Endothelial cell of umbilical vein (primary cell): ENCODE results near the gene FARP2. TPM values are rescaled to one million over a fixed set of nuclear protein-coding genes. Genes with fewer than 3 reads are reported as not detected.

Experiments used
- BruUV-seq: library from RNA; stranded (reverse); fragments of 400-500 nt; replicated peaks from 2 replicates; lab custom pipeline; 2021; lab: Mats Ljungman, UMichigan
- CTCF ChIA-PET: fragments of 300-600, 350-600 bp; sonication (Branson Sonifier 250); formaldehyde crosslinking; loops from one replicate; lab custom pipeline; 2021; ENCODE audit warnings: antibody characterized with exemption, inconsistent platforms; lab: Charles Lee
- POLR2A ChIA-PET: fragments of 300-600, 350-600 bp; sonication (Branson Sonifier 250); formaldehyde crosslinking; loops from one replicate; lab custom pipeline; 2021; ENCODE audit warnings: antibody characterized with exemption, inconsistent platforms; lab: Charles Lee
- DNase-seq: peaks from one replicate; pipeline ENCODE4 v3.0.0-alpha.2; 2011; ENCODE audit warnings: low read depth, low spot score
- FAIRE-seq: peaks from 2 replicates; lab custom pipeline; 2011; peaks lifted over from hg19 to GRCh38; lab: Jason Lieb, UNC
- H2AFZ ChIP-seq: 2 replicates; pipeline ENCODE4 v1.6.0; 2012; ENCODE audit warnings: low read depth, low read length, control low read depth, inconsistent platforms
- H3K27ac ChIP-seq: 2 replicates; pipeline ENCODE4 v1.5.1; 2011; ENCODE audit warnings: low read depth, mild to moderate bottlenecking, control low read depth, low read length, moderate library complexity; ENCODE audit not compliant: insufficient read depth
- H3K27me3 ChIP-seq, 2 experiments: 2 replicates each; pipeline versions ENCODE4 v1.6.0 to v1.6.1; 2011; ENCODE audit warnings: low read length in 2 of 2, mixed read lengths in 1 of 2; ENCODE audit not compliant: control insufficient read depth in 2 of 2, insufficient read depth in 2 of 2
- H3K36me3 ChIP-seq, 2 experiments: 2 replicates in 1 of 2; 3 replicates in 1 of 2; pipeline ENCODE4 v1.5.1; 2011; ENCODE audit warnings: low read length in 2 of 2, mild to moderate bottlenecking in 1 of 2, moderate library complexity in 1 of 2; ENCODE audit not compliant: control insufficient read depth in 2 of 2, insufficient read depth in 2 of 2; ENCODE audit errors: extremely low read depth in 1 of 2
- H3K4me1 ChIP-seq: 3 replicates; pipeline ENCODE4 v1.5.1; 2011; ENCODE audit warnings: mild to moderate bottlenecking, low read length; ENCODE audit not compliant: control insufficient read depth, insufficient read depth; ENCODE audit errors: extremely low read depth
- H3K4me2 ChIP-seq: 2 replicates; pipeline ENCODE4 v1.6.1; 2011; ENCODE audit warnings: low read length, control low read depth, mixed read lengths; ENCODE audit not compliant: insufficient read depth
- H3K4me3 ChIP-seq, 3 experiments: fragments of 200-600 bp in 1 of 3; sonication (generic), shearing (Covaris generic) in 1 of 3; replicated peaks in 1 of 3; 2 replicates each; pipeline ENCODE4 v1.5.1; 2011 to 2016; ENCODE audit warnings: control low read depth in 3 of 3, low read length in 3 of 3, mild to moderate bottlenecking in 2 of 3, inconsistent platforms in 1 of 3, low read depth in 1 of 3, moderate library complexity in 1 of 3; ENCODE audit not compliant: insufficient read depth in 1 of 3
- H3K79me2 ChIP-seq: 2 replicates; pipeline ENCODE4 v1.6.0; 2012; ENCODE audit warnings: low read length, inconsistent platforms; ENCODE audit not compliant: control insufficient read depth, insufficient read depth
- H3K9ac ChIP-seq: replicated peaks from 2 replicates; pipeline ENCODE3; 2011; ENCODE audit warnings: low read length, control low read depth; ENCODE audit not compliant: insufficient read depth; ENCODE audit errors: extremely low read depth
- H3K9me1 ChIP-seq: replicated peaks from 3 replicates; pipeline ENCODE4 v1.6.0; 2011; ENCODE audit warnings: mild to moderate bottlenecking, low read length; ENCODE audit not compliant: control insufficient read depth, insufficient read depth; ENCODE audit errors: extremely low read depth
- H3K9me3 ChIP-seq: replicated peaks from 2 replicates; pipeline ENCODE4 v1.5.1; 2012; ENCODE audit warnings: low read length, inconsistent platforms; ENCODE audit not compliant: control insufficient read depth, insufficient read depth
- H4K20me1 ChIP-seq: replicated peaks from 2 replicates; pipeline ENCODE3; 2011; ENCODE audit warnings: mild to moderate bottlenecking, low read length; ENCODE audit not compliant: control insufficient read depth, insufficient read depth; ENCODE audit errors: extremely low read depth
- CTCF ChIP-seq, 2 donors: IDR thresholded peaks; 1 replicate in 1 of 2; 2 replicates in 1 of 2; pipeline ENCODE4 v1.5.1; 2011; ENCODE audit warnings: low read length in 2 of 2, mild to moderate bottlenecking in 2 of 2, moderate library complexity in 2 of 2, control low read depth in 1 of 2, inconsistent platforms in 1 of 2, low read depth in 1 of 2; ENCODE audit not compliant: insufficient read depth in 1 of 2; ENCODE audit errors: extremely low read depth in 1 of 2
- EZH2 ChIP-seq: IDR thresholded peaks from 2 replicates; pipeline ENCODE4 v1.6.1; 2012; ENCODE audit warnings: borderline replicate concordance, low read depth, mild to moderate bottlenecking, moderate library complexity, low read length, inconsistent platforms; ENCODE audit not compliant: severe bottlenecking
- FOS ChIP-seq: IDR thresholded peaks from 2 replicates; pipeline ENCODE4 v1.6.1; 2011; ENCODE audit warnings: mild to moderate bottlenecking, low read length, moderate library complexity, borderline replicate concordance; ENCODE audit not compliant: insufficient read depth
- GATA2 ChIP-seq: IDR thresholded peaks from 2 replicates; pipeline ENCODE4 v1.7.0; 2011; ENCODE audit warnings: low read depth, mild to moderate bottlenecking, moderate library complexity, mixed read lengths, low read length; ENCODE audit not compliant: insufficient read length, insufficient read depth
- JUN ChIP-seq: IDR thresholded peaks from 2 replicates; pipeline ENCODE4 v1.6.1; 2011; ENCODE audit warnings: borderline replicate concordance, low read depth; ENCODE audit not compliant: insufficient read length, insufficient read depth
- MYC ChIP-seq: IDR thresholded peaks from one replicate; pipeline ENCODE4 v1.6.1; 2011; ENCODE audit warnings: mild to moderate bottlenecking, low read depth, low read length
- POLR2A ChIP-seq: IDR thresholded peaks from 2 replicates; pipeline ENCODE4 v1.6.1; 2012; ENCODE audit warnings: low read depth, mild to moderate bottlenecking, control low read depth, low read length
- POLR2AphosphoS5 ChIP-seq: IDR thresholded peaks from 2 replicates; pipeline ENCODE4 v1.6.1; 2012; ENCODE audit warnings: low read depth, mild to moderate bottlenecking, control low read depth, low read length, moderate library complexity; ENCODE audit not compliant: insufficient read depth
- dilution Hi-C: fragments of 300-500 bp; cut with MboI; formaldehyde crosslinking; loops from one replicate; pipeline ENCODE4 v1.15.0; 2019; ENCODE audit warnings: low sequenced_read_pairs; ENCODE audit not compliant: extremely low pct_ligation_motif_present
- intact Hi-C: fragments of 100-400 bp; cut with micrococcal nuclease; formaldehyde crosslinking; loops from one replicate; pipeline ENCODE4 v1.10.0; 2022
- polyA plus RNA-seq, 4 experiments: library from polyadenylated mRNA; depleted of rRNA in 3 of 4; stranded (reverse) in 3 of 4; unstranded in 1 of 4; fragments of >200 nt; gene quantifications; 2 replicates each; pipeline versions ENCODE4 v1.2.1 to v1.2.3, GENCODE V29; 2011 to 2012; ENCODE audit warnings: missing spikeins in 1 of 4
- total RNA-seq: library from RNA; stranded (reverse); gene quantifications from 2 replicates; pipeline ENCODE4 v1.2.3, GENCODE V29; 2021
- TF ChIP-seq, protein P1 (sequence below): IDR thresholded peaks from 2 replicates; pipeline ENCODE4 v1.6.1; 2011; ENCODE audit not compliant: insufficient read depth, insufficient read length

Gene FARP2
- total and polyA plus RNA-seq, 2 donors (not counting 3 experiments of a cell fraction or from before 2014, with no cell fraction given): 15.3 to 45.3 TPM

DNA sequence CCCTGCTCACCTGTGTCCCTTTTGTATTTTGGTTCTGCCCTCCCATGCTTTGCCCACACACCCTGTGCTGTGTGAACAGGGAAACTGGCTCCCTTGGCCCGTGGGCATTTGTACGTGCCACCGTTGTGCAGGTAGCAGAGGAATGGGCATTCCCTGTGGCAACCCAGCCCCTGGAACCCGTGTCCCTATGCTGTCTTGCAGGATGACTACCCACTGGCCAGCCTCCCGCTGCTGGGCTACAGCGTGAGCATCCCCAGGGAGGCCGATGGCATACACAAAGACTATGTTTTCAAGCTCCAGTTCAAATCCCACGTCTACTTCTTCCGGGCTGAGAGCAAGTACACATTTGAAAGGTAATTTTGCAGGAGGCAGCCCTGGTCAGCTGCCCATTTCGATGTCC is 137.0 kb downstream of the FARP2 start:
- no TSS peak for BruUV-seq
- CTCF ChIA-PET: interaction anchor here (0.7 to 1.7 kb wide), 2 partner anchors 10 to 166 kb away, joined by 3 read pairs; no protein-coding TSS in a partner anchor
- no peak overlapping the region for H2AFZ ChIP-seq
- no peak overlapping the region for H3K27ac ChIP-seq
- DNase-seq: no peak
- H3K27me3 ChIP-seq: no peaks in the 10 kb centered on the region
- no peak for FAIRE-seq
- H3K4me3 ChIP-seq: no peak overlapping the region
- no peaks in the 10 kb centered on the region for H3K4me1 ChIP-seq
- POLR2A ChIA-PET: no interaction called here
- H3K4me2 ChIP-seq: no peak overlapping the region
- intact Hi-C loops: no loop called here
- H3K9ac ChIP-seq: no peak overlapping the region
- peaks cover 5 to 44% of the 10 kb centered on the region in 2 experiments for H3K36me3 ChIP-seq
- H3K9me1 ChIP-seq: no peaks in the 10 kb centered on the region
- dilution Hi-C loops: no loop called here
- H3K9me3 ChIP-seq: no peaks in the 10 kb centered on the region
- no peak for TF ChIP-seq MYC
- no peak for TF ChIP-seq POLR2A
- TF ChIP-seq, protein P1, sequence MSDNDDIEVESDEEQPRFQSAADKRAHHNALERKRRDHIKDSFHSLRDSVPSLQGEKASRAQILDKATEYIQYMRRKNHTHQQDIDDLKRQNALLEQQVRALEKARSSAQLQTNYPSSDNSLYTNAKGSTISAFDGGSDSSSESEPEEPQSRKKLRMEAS: no peak
- no peak for TF ChIP-seq FOS
- no peak for TF ChIP-seq GATA2
- TF ChIP-seq EZH2: no peak
- no peak for TF ChIP-seq JUN
- TF ChIP-seq POLR2AphosphoS5: no peak
- TF ChIP-seq CTCF (IDR thresholded peaks at IDR 0.05; ENCODE audit: extremely low read depth in 1 of 2, insufficient read depth in 1 of 2, low read depth in 1 of 2, low read length in 2 of 2): no peak
- H3K79me2 ChIP-seq: no peaks in the 10 kb centered on the region
- no peaks in the 10 kb centered on the region for H4K20me1 ChIP-seq
